ENCODE data around the gene CHST15. TPM values are rescaled to one million over a fixed set of nuclear protein-coding genes. Genes with fewer than 3 reads are reported as not detected.

CHST15 gene
- polyA plus RNA-seq, 4 donors: 0.45 to 8.5 (median 4.0) TPM

DNA sequence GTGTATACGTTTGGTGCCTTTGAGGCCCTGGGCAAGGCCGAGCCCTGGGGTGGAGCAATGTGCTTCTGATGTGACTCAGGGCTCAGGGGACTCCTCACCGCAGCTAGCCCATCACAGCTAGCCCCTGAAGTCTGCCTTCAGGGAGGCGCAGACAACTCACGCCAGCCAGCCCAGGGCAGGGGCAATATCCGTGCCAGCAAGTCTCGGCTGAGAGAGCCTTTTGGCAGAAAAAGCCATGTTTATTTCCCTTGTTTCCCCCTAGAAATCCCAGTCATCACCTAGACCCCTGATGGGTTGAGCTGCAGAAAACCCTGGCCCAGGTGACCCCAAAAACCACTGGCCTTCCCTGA lies 90.4 kb downstream of the CHST15 start:
- Histone ChIP-seq H3K27me3 (ENCODE audit: control insufficient read depth in 3 of 3, insufficient read depth in 3 of 3, low read length in 3 of 3) (no peaks in the 10 kb centered on the region), H3K27ac (ENCODE audit: low read depth in 1 of 3, low read length in 2 of 3) (no peak overlapping the region), H3K36me3 (ENCODE audit: control insufficient read depth in 3 of 3, insufficient read depth in 2 of 3, low read depth in 1 of 3, low read length in 3 of 3) (peaks cover 0 to 3% (median 0%) of the 10 kb centered on the region in 3 donors), H3K9me3 (ENCODE audit: control insufficient read depth in 2 of 2, insufficient read depth in 1 of 2, low read depth in 1 of 2, low read length in 1 of 2) (no peaks in the 10 kb centered on the region), H3K4me3 (ENCODE audit: low read depth in 1 of 3, low read length in 3 of 3) (no peak overlapping the region), H3K4me1 (ENCODE audit: control insufficient read depth in 3 of 3, insufficient read depth in 2 of 3, low read depth in 1 of 3, low read length in 2 of 3) (no peaks in the 10 kb centered on the region)
- DNase-seq: no peak
- FAIRE-seq: no peak
- WGBS, 3 donors: 82 to 87% (median 84%) methylated on average over 7 of the region's 7 CpGs

DNA sequence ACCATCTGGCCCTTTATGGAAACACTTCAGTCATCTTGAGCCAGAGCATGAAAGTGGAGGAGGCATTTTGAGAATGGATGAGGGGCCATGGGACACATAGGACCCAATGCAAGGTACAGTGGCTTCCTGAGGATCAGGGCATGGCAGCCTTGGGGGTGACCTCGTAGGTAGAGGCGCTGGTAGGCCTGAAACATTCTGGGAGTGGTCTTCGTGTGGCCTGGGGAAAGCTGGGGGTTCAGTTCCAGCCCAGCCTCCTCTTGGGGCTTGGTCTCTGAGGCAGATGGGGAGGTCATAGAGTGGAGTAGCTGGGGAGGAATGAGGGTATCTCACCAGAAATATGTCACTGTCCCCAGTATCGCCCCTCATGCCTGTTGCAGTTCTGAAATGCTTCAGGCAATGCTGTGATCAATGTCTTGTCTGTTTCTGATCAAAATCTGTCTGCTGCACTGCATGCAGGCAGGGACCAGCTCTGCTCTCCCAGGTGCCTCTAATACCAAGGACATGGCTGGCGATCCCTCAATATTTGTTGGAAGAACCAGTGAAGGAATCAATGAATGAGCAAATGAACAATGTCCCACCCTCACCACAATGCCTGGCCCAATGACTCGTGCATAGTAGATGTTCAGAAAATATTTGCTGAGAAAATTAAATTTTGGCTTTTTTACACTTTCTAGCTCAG lies 90.9 kb downstream of the CHST15 start:
- no peak for DNase-seq
- Histone ChIP-seq H3K4me1 (ENCODE audit: control insufficient read depth in 3 of 3, insufficient read depth in 2 of 3, low read depth in 1 of 3, low read length in 2 of 3) (no peaks in the 10 kb centered on the region), H3K36me3 (ENCODE audit: control insufficient read depth in 3 of 3, insufficient read depth in 2 of 3, low read depth in 1 of 3, low read length in 3 of 3) (no peaks in the 10 kb centered on the region), H3K4me3 (ENCODE audit: low read depth in 1 of 3, low read length in 3 of 3) (no peak overlapping the region), H3K9me3 (ENCODE audit: control insufficient read depth in 2 of 2, insufficient read depth in 1 of 2, low read depth in 1 of 2, low read length in 1 of 2) (no peaks in the 10 kb centered on the region), H3K27me3 (ENCODE audit: control insufficient read depth in 3 of 3, insufficient read depth in 3 of 3, low read length in 3 of 3) (no peaks in the 10 kb centered on the region), H3K27ac (ENCODE audit: low read depth in 1 of 3, low read length in 2 of 3) (no peak overlapping the region)
- no peak for FAIRE-seq
- 63 to 91% (median 80%) methylated on average over 6 of the region's 6 CpGs for WGBS, 3 donors

DNA sequence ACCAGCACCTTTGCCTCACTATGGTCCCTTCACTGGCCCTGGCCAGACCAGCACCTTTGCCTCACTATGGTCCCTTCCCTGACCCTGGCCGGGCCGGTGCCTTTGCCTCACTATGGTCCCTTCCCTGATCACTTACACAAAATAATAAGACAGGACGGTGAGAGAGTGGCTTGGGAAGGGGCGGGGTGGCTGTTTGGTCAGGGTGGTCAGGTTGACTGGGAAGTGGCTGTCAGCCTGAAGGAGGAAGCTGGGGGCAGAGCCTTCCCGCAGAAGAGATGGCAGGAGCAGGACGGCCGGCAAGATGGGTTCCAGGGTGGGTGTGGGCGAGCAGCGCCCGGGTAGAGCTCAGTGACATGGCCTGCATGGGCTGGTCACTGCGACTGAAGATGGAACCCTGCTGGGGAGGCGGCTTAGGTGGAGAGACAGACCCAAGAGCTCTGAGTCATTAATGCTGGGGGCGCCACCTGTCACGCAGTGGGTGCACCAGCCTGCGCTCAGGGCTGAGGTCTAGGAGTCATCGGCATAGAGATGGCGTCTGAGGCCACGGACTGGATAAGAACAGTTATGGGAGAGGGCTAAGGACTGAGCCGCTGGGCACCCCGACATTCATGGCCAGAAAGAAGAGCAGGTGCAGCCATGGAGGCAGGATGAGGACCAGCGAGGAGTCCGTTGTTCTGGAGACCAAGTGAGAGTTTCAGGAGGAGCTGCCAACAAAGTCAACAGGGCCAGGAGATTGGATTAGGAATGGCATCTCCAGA lies 91.8 kb downstream of the CHST15 start:
- 88 to 93% (median 93%) methylated on average over 22 of the region's 22 CpGs for WGBS, 3 donors
- Histone ChIP-seq H3K9me3 (ENCODE audit: control insufficient read depth in 2 of 2, insufficient read depth in 1 of 2, low read depth in 1 of 2, low read length in 1 of 2) (no peaks in the 10 kb centered on the region), H3K4me1 (ENCODE audit: control insufficient read depth in 3 of 3, insufficient read depth in 2 of 3, low read depth in 1 of 3, low read length in 2 of 3) (no peaks in the 10 kb centered on the region), H3K36me3 (ENCODE audit: control insufficient read depth in 3 of 3, insufficient read depth in 2 of 3, low read depth in 1 of 3, low read length in 3 of 3) (no peaks in the 10 kb centered on the region), H3K27me3 (ENCODE audit: control insufficient read depth in 3 of 3, insufficient read depth in 3 of 3, low read length in 3 of 3) (no peaks in the 10 kb centered on the region), H3K4me3 (ENCODE audit: low read depth in 1 of 3, low read length in 3 of 3) (no peak overlapping the region), H3K27ac (ENCODE audit: low read depth in 1 of 3, low read length in 2 of 3) (no peak overlapping the region)
- no peak for FAIRE-seq
- no peak for DNase-seq

DNA sequence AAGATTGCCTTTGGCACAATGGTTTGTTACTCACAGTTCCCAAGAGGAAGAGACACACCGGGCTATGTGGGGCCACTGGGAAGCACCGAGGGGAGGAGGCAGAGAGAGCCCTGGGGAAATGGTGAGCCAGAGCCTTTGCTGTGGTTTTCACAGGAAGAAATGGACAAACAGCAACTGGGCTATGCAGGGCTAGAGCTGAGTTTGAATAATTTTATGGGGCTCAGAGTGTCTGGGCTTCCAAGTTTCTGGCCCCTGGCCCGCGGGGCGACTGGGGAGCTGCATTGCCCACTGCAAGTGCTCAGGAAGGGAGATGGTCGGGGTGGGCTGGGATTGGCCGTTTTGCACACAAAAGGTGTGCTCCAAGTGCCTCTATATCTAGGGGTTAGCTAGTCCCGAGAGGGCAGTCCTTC lies 92.6 kb downstream of the CHST15 start:
- Histone ChIP-seq H3K4me3 (ENCODE audit: low read depth in 1 of 3, low read length in 3 of 3) (no peak overlapping the region), H3K36me3 (ENCODE audit: control insufficient read depth in 3 of 3, insufficient read depth in 2 of 3, low read depth in 1 of 3, low read length in 3 of 3) (no peaks in the 10 kb centered on the region), H3K27me3 (ENCODE audit: control insufficient read depth in 3 of 3, insufficient read depth in 3 of 3, low read length in 3 of 3) (peaks cover 0 to 4% (median 0%) of the 10 kb centered on the region in 3 donors), H3K4me1 (ENCODE audit: control insufficient read depth in 3 of 3, insufficient read depth in 2 of 3, low read depth in 1 of 3, low read length in 2 of 3) (no peaks in the 10 kb centered on the region), H3K9me3 (ENCODE audit: control insufficient read depth in 2 of 2, insufficient read depth in 1 of 2, low read depth in 1 of 2, low read length in 1 of 2) (no peaks in the 10 kb centered on the region), H3K27ac (ENCODE audit: low read depth in 1 of 3, low read length in 2 of 3) (no peak overlapping the region)
- FAIRE-seq (no peak), DNase-seq (no peak)
- 68 to 79% (median 76%) methylated on average over 8 of the region's 8 CpGs for WGBS, 3 donors

DNA sequence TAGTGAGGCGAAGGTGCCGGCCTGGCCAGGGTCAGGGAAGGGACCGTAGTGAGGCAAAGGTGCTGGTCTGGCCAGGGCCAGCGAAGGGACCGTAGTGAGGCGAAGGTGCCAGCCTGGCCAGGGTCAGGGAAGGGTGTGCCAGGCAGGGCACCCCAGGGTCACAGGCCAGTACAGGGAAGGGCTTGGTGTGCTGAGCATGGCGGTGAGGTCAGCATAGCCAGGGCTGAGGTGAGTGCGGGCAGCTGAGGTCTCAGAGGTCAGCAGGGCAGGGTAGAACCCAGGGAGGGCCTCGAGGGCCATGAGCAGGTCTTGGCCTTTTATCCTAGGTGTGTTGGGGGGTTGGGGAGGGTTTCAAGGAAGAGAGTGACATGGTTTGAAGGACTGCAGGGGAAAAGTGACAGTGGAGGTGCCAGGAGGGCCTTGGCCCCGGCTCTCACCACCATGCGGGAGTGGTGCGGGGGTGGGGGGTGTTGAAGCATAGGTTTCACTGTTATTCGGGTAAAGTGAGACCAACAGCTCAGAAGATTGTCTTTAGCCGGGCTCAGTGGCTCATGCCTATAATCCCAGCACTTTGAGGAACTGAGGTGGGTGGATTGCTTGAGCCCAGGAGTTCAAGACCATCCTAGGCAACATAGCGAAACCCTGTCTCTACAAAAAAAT lies 93.3 kb downstream of the CHST15 start:
- Histone ChIP-seq H3K27me3 (ENCODE audit: control insufficient read depth in 3 of 3, insufficient read depth in 3 of 3, low read length in 3 of 3) (peaks cover 0 to 10% (median 0%) of the 10 kb centered on the region in 3 donors), H3K9me3 (ENCODE audit: control insufficient read depth in 2 of 2, insufficient read depth in 1 of 2, low read depth in 1 of 2, low read length in 1 of 2) (no peaks in the 10 kb centered on the region), H3K36me3 (ENCODE audit: control insufficient read depth in 3 of 3, insufficient read depth in 2 of 3, low read depth in 1 of 3, low read length in 3 of 3) (no peaks in the 10 kb centered on the region), H3K4me3 (ENCODE audit: low read depth in 1 of 3, low read length in 3 of 3) (no peak overlapping the region), H3K4me1 (ENCODE audit: control insufficient read depth in 3 of 3, insufficient read depth in 2 of 3, low read depth in 1 of 3, low read length in 2 of 3) (peaks cover 0 to 5% (median 0%) of the 10 kb centered on the region in 3 donors), H3K27ac (ENCODE audit: low read depth in 1 of 3, low read length in 2 of 3) (no peak overlapping the region)
- DNase-seq (no peak), FAIRE-seq (no peak)
- WGBS, 3 donors: 87 to 93% (median 92%) methylated on average over 15 of the region's 15 CpGs

DNA sequence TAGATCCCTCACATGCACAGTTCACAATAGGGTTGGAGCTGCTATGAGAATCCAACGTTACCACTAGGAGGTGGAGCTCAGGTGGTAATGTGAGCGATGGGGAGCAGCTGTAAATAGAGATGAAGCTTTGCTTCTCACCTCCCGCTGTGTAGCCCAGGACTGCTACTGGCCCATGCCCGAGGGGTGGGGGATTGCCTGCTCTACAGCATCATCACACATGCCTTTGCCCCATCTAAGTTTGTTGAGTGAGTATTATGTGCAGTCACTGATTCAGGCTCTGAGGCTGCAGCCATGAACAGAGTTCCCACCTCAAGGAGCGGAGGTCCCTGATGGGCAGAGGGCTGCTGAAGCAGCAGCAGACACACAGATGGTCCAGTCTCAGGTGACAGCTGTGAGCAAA lies 94.1 kb downstream of the CHST15 start:
- H3K4me3 ChIP-seq (ENCODE audit: low read depth in 1 of 3, low read length in 3 of 3): no peak overlapping the region
- peaks cover 0 to 18% (median 0%) of the 10 kb centered on the region in 3 donors for H3K27me3 ChIP-seq (ENCODE audit: control insufficient read depth in 3 of 3, insufficient read depth in 3 of 3, low read length in 3 of 3)
- H3K27ac ChIP-seq (ENCODE audit: low read depth in 1 of 3, low read length in 2 of 3): no peak overlapping the region
- 67 to 81% (median 74%) methylated on average over 5 of the region's 5 CpGs for WGBS, 3 donors
- H3K4me1 ChIP-seq (ENCODE audit: control insufficient read depth in 3 of 3, insufficient read depth in 2 of 3, low read depth in 1 of 3, low read length in 2 of 3): peaks cover 0 to 13% (median 2%) of the 10 kb centered on the region in 3 donors
- H3K36me3 ChIP-seq (ENCODE audit: control insufficient read depth in 3 of 3, insufficient read depth in 2 of 3, low read depth in 1 of 3, low read length in 3 of 3): no peaks in the 10 kb centered on the region
- no peaks in the 10 kb centered on the region for H3K9me3 ChIP-seq (ENCODE audit: control insufficient read depth in 2 of 2, insufficient read depth in 1 of 2, low read depth in 1 of 2, low read length in 1 of 2)
- FAIRE-seq (no peak), DNase-seq (no peak)

DNA sequence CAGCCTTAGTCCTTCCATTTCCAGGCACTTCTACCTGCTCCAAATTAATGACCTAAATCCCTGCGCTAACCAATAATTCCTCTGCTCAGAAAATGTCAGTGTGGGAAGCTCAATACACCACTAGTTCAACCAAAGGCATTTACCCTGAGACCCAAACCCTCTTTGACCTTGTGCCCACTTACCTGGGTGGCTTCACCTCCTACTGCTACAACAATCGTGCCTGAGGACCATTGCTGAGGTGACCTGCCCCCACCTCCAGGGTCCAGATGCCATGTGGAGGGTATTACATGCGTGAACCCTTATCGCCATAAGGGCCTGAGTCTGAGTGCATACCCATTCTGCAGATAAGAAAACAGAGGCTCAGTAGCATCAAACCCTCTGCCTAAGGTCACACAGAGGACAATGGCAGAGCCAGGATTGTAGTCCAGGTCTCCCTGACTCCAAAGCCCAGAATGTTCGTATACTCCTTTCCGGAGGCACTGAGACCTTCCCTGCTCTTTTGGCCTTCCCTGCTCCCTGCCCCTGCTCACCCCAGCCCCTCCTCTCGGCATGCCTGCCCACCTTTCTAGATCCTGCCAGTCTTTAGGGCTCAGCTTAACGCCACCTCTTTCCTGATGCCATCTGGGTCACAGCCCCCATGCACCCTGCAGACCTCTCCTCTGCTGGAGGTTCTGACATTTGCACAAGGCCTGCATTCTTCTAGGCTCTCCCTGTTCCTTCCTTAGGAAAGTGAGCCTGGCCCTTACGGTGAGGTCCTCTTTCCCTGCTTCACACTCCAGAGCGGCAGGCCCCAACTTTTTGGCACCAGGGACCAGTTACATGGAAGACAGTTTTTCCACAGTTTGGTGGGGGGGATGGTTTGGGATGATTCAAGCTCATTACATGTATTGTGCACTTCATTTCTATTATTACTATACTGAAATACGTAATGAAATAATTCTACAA lies 94.9 kb downstream of the CHST15 start:
- no peak for DNase-seq
- peaks cover 0 to 14% (median 2%) of the 10 kb centered on the region in 3 donors for H3K4me1 ChIP-seq (ENCODE audit: control insufficient read depth in 3 of 3, insufficient read depth in 2 of 3, low read depth in 1 of 3, low read length in 2 of 3)
- H3K36me3 ChIP-seq (ENCODE audit: control insufficient read depth in 3 of 3, insufficient read depth in 2 of 3, low read depth in 1 of 3, low read length in 3 of 3): no peaks in the 10 kb centered on the region
- H3K9me3 ChIP-seq (ENCODE audit: control insufficient read depth in 2 of 2, insufficient read depth in 1 of 2, low read depth in 1 of 2, low read length in 1 of 2): no peaks in the 10 kb centered on the region
- no peak for FAIRE-seq
- WGBS, 3 donors: 89 to 93% (median 90%) methylated on average over 11 of the region's 11 CpGs
- H3K27ac ChIP-seq (ENCODE audit: low read depth in 1 of 3, low read length in 2 of 3): peak overlapping the region in 1 of 3 donors; percentile 59
- H3K27me3 ChIP-seq (ENCODE audit: control insufficient read depth in 3 of 3, insufficient read depth in 3 of 3, low read length in 3 of 3): peaks cover 0 to 26% (median 5%) of the 10 kb centered on the region in 3 donors
- no peak overlapping the region for H3K4me3 ChIP-seq (ENCODE audit: low read depth in 1 of 3, low read length in 3 of 3)

Measured in small intestine (tissue), 7 donors.